SK-N-SH treated with all-trans-retinoic acid at 6 μM for 48 hours (cell line): Measurements from ENCODE around the gene ZNF432.
"Not testable (repeated sequence)": the region's sequence is repeated elsewhere in the genome, so short reads cannot be mapped to it uniquely, and the experiment has no call there.

Experiments
- ATAC-seq: fragments of 200-7000 bp; cut with Tn5 transposase; 3 replicates; pipeline ENCODE4 v1.9.1; 2020; ENCODE audit warnings: mild to moderate bottlenecking, moderate library complexity
- ARNTL ChIP-seq: fragments of 450-650 bp; formaldehyde crosslinking; IDR thresholded peaks from 2 replicates; pipeline ENCODE4 v1.5.0; 2020; ENCODE audit warnings: low read depth, mild to moderate bottlenecking, moderate library complexity, borderline replicate concordance
- BACH2 ChIP-seq: fragments of 250-450 bp; sonication (Bioruptor Pico); IDR thresholded peaks from 2 replicates; pipeline ENCODE4 v1.9.0; 2021; ENCODE audit warnings: mild to moderate bottlenecking, borderline replicate concordance
- CSRNP3 ChIP-seq: fragments of 250-450 bp; sonication (Bioruptor Pico); IDR thresholded peaks from 2 replicates; pipeline ENCODE4 v1.5.1; 2021; ENCODE audit warnings: mild to moderate bottlenecking, moderate library complexity
- GLIS3 ChIP-seq: fragments of 250-450 bp; sonication (Bioruptor Pico); IDR thresholded peaks from 2 replicates; pipeline ENCODE4 v1.5.0; 2020; ENCODE audit warnings: mild to moderate bottlenecking, moderate library complexity
- ISL1 ChIP-seq: fragments of 250-450 bp; sonication (Bioruptor Pico); IDR thresholded peaks from 2 replicates; pipeline ENCODE4 v2.1.2; 2022; ENCODE audit warnings: mild to moderate bottlenecking, moderate library complexity
- OSR1 ChIP-seq: fragments of 250-450 bp; sonication (Bioruptor Pico); IDR thresholded peaks from 2 replicates; pipeline ENCODE4 v1.8.0; 2022; ENCODE audit warnings: moderate library complexity, mild to moderate bottlenecking, inconsistent platforms
- PATZ1 ChIP-seq: fragments of 250-450 bp; sonication (Bioruptor Pico); IDR thresholded peaks from 2 replicates; pipeline ENCODE4 v1.8.0; 2020; ENCODE audit warnings: mild to moderate bottlenecking, moderate library complexity, borderline replicate concordance
- PPARA ChIP-seq: fragments of 250-450 bp; sonication (Bioruptor Pico); IDR thresholded peaks from 2 replicates; pipeline ENCODE4 v1.5.0; 2020; ENCODE audit warnings: mild to moderate bottlenecking, borderline replicate concordance
- RARB ChIP-seq: fragments of 250-450 bp; sonication (Bioruptor Pico); IDR thresholded peaks from 2 replicates; pipeline ENCODE4 v1.8.0; 2021; ENCODE audit warnings: mild to moderate bottlenecking, moderate library complexity
- SNAI2 ChIP-seq: fragments of 250-450 bp; sonication (Bioruptor Pico); IDR thresholded peaks from 2 replicates; pipeline ENCODE4 v1.5.0; 2020; ENCODE audit warnings: mild to moderate bottlenecking, moderate library complexity
- TCF4 ChIP-seq: fragments of 250-450 bp; sonication (Bioruptor Pico); IDR thresholded peaks from 2 replicates; pipeline ENCODE4 v1.8.0; 2021; ENCODE audit warnings: mild to moderate bottlenecking, moderate library complexity, borderline replicate concordance
- TOX ChIP-seq: fragments of 250-450 bp; sonication (Bioruptor Pico); IDR thresholded peaks from 2 replicates; pipeline ENCODE4 v1.8.0; 2021; ENCODE audit warnings: mild to moderate bottlenecking, moderate library complexity, borderline replicate concordance
- ZC3H10 ChIP-seq: fragments of 250-450 bp; sonication (Bioruptor Pico); IDR thresholded peaks from 2 replicates; pipeline ENCODE4 v1.5.1; 2021; ENCODE audit warnings: mild to moderate bottlenecking, moderate library complexity
- ZFP3 ChIP-seq: fragments of 250-450 bp; sonication (Bioruptor Pico); IDR thresholded peaks from 2 replicates; pipeline ENCODE4 v1.5.0; 2020; ENCODE audit warnings: mild to moderate bottlenecking, moderate library complexity
- ZNF565 ChIP-seq: fragments of 450-650 bp; formaldehyde crosslinking; conservative IDR thresholded peaks from 2 replicates; pipeline ENCODE4 v1.5.0; 2020; ENCODE audit warnings: low read depth, mild to moderate bottlenecking, moderate library complexity
- ZNF70 ChIP-seq: fragments of 450-650 bp; formaldehyde crosslinking; IDR thresholded peaks from 2 replicates; pipeline ENCODE4 v1.5.0; 2020; ENCODE audit warnings: mild to moderate bottlenecking, moderate library complexity
- ZNF8 ChIP-seq: fragments of 450-650 bp; formaldehyde crosslinking; IDR thresholded peaks from 2 replicates; pipeline ENCODE4 v1.5.0; 2020; ENCODE audit warnings: mild to moderate bottlenecking, moderate library complexity
- TF ChIP-seq, protein P1 (sequence below): fragments of 250-450 bp; sonication (Bioruptor Pico); IDR thresholded peaks from 2 replicates; pipeline ENCODE4 v1.8.0; 2021; ENCODE audit warnings: low read depth, mild to moderate bottlenecking, moderate library complexity, borderline replicate concordance

ZNF432 gene

DNA sequence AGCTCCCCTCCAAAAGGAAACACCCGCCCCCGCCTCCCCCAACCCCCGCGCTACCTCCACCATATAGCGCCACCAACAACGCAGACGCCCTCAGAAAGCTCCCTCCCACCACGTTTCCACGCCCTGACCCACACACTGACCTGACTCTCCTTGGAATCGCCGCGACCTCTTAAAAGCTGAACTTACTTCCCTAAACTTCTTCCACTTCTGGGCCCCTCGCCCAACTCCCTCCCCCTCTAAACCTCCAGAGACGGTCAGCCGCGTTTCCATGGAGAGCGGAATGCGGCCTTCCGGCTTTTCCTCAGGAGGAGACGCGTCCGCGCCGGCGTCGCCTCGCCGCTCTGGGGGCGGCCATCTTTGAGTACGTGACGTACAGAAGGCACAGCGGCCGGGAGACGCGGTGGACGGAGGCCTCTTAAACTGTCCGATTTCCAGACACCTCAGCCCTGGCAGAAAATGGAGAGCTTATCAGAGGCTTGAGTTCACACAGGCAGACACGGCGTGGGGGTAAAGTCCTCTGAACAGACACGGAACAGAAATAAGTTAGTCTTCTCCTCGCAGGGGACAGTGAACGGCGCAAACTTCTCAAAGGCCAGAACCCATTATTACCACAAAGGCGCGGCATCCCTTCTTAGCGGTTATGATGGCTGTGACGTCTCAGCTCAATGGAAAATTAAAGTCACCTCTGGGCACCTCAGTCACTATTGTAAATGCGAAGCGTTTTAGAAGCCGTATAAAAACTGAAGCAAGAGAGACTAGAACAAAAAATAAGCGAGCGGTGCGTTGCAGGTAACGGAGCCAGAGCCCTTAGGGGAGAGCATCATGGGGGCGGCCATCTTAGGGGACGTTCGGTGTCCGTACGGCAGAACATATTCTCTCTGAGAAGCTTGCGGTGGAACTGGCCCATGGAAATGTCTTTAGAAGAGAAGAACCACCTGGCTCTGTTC is at the start of gene ZNF432:
ZNF432 (minus strand) TSS at position 284 of the 947 bp plus-strand sequence. CDS start 1,970 bp downstream, outside the sequence.
- ATAC-seq, result peak; percentile 98
- TF ChIP-seq ZFP3 (CRISPR knock-in tag), result no peak
- no peak; the same call in 1 of the 2 replicates for TF ChIP-seq PPARA (CRISPR knock-in tag)
- no peak for TF ChIP-seq GLIS3 (CRISPR knock-in tag)
- no peak for TF ChIP-seq PATZ1 (CRISPR knock-in tag)
- no peak for TF ChIP-seq ISL1 (CRISPR knock-in tag)
- no peak for TF ChIP-seq TCF4 (CRISPR knock-in tag)
- TF ChIP-seq RARB (CRISPR knock-in tag), result no peak
- no peak for TF ChIP-seq OSR1 (CRISPR knock-in tag)
- TF ChIP-seq ZNF565, result no peak
- no peak for TF ChIP-seq TOX (CRISPR knock-in tag)
- TF ChIP-seq BACH2, result no peak
- no peak for TF ChIP-seq ZNF70 (CRISPR knock-in tag)
- TF ChIP-seq SNAI2, result no peak

- ATAC-seq, result not testable (repeated sequence)
These were observed 47.8 kb upstream of the ZNF432 start for GRCh38 chr19:52096416-52096815.

GRCh38 chr19:52095172-52096014 is 46.8 kb upstream of the ZNF432 start, which contains the start of gene ZNF841:
Gene ZNF841, minus strand, starts transcription at chr19:52095765. Its CDS starts 10,964 bp downstream, at chr19:52084801.
- TF ChIP-seq BACH2, result no peak
- no peak for TF ChIP-seq GLIS3 (CRISPR knock-in tag)
- TF ChIP-seq RARB (CRISPR knock-in tag), result no peak
- TF ChIP-seq ZFP3 (CRISPR knock-in tag), result no peak
- TF ChIP-seq PPARA (CRISPR knock-in tag), result no peak
- peak; percentile 99 for ATAC-seq

- TF ChIP-seq, protein P1, sequence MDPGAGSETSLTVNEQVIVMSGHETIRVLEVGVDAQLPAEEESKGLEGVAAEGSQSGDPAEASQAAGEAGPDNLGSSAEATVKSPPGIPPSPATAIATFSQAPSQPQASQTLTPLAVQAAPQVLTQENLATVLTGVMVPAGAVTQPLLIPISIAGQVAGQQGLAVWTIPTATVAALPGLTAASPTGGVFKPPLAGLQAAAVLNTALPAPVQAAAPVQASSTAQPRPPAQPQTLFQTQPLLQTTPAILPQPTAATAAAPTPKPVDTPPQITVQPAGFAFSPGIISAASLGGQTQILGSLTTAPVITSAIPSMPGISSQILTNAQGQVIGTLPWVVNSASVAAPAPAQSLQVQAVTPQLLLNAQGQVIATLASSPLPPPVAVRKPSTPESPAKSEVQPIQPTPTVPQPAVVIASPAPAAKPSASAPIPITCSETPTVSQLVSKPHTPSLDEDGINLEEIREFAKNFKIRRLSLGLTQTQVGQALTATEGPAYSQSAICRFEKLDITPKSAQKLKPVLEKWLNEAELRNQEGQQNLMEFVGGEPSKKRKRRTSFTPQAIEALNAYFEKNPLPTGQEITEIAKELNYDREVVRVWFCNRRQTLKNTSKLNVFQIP, result no peak
- no peak for TF ChIP-seq PPARA (CRISPR knock-in tag)
- peak; percentile 50 for ATAC-seq
These were observed 46.0 kb upstream of the ZNF432 start for GRCh38 chr19:52094526-52095130.

DNA sequence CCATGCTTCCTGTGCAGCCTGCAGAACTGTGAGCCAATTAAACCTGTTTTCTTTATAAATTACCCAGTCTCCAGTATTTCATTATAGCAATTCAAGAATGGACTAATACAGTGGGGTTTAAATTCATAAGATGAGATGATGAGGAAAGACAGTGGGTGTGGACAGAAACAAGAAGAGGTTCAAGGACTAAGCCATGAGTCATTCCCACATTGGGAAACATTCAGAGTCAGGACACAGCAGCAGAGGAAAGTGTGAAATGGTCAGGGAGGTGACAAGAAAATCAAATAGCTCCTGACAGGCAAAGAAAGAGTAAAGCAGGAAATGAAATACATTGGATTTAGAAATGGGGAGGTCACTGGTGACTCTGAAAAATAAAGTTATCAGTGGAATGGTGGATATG is 37.8 kb upstream of the ZNF432 start:
- ATAC-seq, result no peak
- no peak for TF ChIP-seq ARNTL
- TF ChIP-seq, protein P1, result no peak
- TF ChIP-seq PPARA (CRISPR knock-in tag), result no peak
- no peak for TF ChIP-seq TCF4 (CRISPR knock-in tag)
- no peak for TF ChIP-seq CSRNP3 (CRISPR knock-in tag)
- no peak for TF ChIP-seq BACH2
- TF ChIP-seq GLIS3 (CRISPR knock-in tag), result no peak
- no peak for TF ChIP-seq ZC3H10 (CRISPR knock-in tag)
- no peak for TF ChIP-seq ZFP3 (CRISPR knock-in tag)
- TF ChIP-seq RARB (CRISPR knock-in tag), result no peak
- TF ChIP-seq ISL1 (CRISPR knock-in tag), result no peak
- no peak for TF ChIP-seq SNAI2
- TF ChIP-seq ZNF8 (CRISPR knock-in tag), result no peak
- TF ChIP-seq ZNF565, result no peak
